ENCODE data around the gene IFNL1.

DNA sequence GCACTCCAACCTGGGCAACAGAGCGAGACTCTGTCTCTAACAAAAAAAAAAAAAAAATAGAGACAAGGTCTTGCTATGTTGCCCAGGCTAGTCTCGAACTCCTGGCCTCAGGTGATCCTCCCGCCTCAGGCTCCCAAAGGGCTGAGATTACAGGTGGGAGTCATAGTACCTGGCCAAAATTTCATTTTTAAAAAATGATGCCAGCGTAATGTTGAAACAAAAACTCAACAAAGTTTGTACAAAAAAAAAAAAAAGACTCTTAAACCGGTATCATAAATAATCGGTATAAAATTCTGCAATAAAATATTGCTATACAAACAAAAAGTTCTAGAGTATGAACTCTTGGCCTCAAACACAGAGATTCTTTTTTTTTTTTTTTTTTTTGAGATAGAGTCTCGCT is 36.1 kb downstream of the IFNL1 start:
- no peak for TF ChIP-seq REST (IDR thresholded peaks at IDR 0.05; ENCODE audit: insufficient read depth in 1 of 2, low read depth in 2 of 2, low read length in 2 of 2)
- no peak for TF ChIP-seq POLR2AphosphoS5 (IDR thresholded peaks at IDR 0.05; ENCODE audit: low read depth, low read length)

Data from PFSK-1 (cell line).